GM21447 (cell line): ENCODE measurements around the gene FAM171A1.

Experiments
- ATAC-seq: cut with Tn5 transposase; IDR thresholded peaks from one replicate; pipeline ENCODE4 v1.9.1; 2021; ENCODE audit not compliant: unreplicated experiment

The FAM171A1 gene

DNA sequence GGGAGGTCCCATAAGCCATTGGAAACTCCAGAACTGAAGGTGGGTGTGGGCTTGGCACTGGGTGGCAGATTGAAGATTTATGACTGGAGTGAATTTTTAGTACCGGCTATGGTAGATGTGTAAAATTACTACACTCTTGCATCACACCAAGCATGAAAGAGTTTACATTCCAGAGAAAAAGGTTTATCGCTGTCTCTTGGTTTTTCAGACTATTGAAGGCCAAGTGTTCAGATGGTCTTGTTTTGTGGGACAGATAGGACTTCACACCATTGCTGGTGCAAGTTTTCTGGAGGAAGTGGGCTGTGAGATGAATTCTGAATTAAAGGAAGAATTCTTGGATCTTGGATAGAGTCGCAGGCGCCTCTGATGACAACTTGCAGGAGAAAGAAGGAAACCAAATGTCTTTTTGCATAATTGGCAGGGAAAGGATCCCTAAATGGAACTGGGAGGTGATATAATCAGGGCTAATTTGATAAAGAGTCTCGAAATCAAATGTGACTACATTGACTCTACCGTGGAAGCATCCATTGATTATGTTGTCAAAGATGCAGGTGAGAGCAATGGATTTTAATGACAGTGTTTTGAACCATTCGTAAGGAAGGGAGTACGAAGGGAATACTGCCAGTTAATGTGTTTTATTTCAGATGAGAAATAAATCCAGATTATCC lies 188.4 kb downstream of the FAM171A1 start:
- no peak for ATAC-seq

DNA sequence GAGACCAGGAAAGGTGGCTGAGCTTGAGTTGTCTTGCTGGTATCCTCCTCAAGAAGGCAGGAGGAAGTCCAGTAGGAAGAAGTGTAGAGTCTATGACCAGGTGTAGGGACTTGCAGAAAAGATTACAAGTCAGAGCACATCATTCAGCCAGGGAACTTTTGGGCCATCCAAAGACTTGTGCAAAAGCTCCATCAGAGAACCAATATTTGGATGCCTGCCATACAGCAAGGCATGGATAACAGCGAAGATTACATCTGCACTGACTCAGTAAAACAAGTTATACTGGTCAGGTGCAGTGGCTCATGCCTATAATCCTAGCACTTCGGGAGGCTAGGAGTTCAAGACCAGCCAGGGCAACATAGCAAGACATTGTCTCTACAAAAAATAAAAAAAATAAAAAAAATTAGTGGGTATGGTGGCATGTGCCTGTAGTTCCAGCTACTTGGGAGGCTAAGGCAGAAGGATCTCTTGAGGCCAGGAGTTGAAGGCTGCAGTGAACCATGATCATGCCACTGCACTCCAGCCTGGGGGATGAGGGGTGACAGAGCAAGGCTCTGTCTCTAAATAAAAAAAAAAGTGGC lies 189.4 kb downstream of the FAM171A1 start:
- ATAC-seq: no peak

DNA sequence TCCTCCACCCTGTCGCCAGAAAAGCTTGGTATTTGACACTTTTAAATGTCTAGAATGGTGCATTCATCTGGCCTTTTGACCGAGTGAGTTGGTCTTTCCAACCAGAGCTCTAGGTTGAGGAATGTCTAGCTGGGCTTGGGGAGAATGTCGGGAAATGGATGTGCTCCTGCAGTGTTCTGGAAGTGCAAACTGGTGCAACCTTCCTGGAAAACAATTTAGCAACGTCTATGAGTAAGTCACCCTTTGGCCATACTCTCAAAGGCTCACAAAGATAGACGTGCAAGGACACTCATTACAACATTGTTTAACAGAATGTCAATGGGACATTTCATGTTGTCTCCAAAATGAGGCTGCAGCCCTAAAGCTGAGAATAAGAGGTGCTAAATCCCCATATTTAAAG lies 190.4 kb downstream of the FAM171A1 start:
- ATAC-seq: no peak

DNA sequence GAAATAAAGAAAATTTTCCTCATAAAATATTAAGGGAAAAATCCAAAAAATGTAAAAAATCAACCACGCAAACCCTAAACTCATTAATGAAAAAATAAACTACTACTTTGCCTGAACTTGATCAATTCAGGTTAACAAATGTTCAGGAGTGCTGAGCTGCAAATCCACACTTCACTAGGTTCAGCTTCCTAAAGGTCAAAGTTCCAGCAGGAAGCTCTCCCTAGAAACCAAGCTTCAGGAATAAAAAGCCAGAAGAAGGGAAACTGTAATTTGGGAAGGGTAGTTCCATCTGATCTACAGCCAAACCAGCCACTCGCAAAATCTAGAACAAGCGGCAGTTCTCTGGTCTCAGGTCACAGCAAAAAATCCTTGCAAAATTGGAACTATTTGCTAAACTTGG lies 194.8 kb downstream of the FAM171A1 start:
- ATAC-seq: no peak

DNA sequence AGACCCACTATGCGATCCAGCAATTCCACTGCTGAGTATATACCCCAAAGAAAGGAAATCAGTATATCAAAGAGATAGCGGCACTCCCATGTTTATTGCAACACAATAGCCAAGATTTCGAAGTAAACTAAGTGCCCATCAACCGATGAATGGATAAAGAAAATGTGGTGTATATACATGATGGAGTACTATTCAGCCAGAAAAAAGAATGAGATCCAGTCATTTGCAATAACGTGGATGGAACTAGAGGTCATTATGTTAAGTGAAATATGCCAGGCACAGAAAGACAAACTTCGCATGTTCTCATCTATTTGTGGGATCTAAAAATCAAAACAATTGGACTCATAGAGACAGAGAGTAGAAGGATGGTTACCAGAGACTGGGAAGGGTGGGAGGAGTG lies 195.5 kb downstream of the FAM171A1 start:
- no peak for ATAC-seq

DNA sequence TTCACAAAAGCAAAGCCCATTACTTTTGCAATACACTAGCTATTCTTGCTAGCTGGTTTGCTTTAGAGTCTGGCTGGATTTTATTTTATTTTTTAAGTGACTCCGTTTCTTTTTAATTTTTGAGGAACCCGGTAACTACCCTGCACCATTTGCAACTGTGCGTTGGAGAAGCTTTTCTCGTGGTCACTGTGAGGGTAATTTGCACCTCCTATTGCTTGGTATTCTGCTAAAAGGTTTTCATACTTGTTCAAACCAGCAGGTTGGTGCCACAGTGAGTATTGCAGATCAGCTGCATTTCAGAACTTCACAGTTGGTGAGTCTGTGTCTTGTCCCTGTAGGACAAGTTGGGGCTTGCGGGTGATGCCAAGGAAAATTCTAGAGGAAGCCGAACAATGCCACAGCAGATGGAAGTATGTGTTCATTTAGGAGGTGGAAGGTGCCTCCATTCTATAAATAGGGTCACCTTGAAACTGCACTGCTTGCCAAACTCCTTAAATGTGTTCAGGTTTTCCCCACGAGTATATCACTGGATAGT lies 198.7 kb downstream of the FAM171A1 start:
- no peak for ATAC-seq

DNA sequence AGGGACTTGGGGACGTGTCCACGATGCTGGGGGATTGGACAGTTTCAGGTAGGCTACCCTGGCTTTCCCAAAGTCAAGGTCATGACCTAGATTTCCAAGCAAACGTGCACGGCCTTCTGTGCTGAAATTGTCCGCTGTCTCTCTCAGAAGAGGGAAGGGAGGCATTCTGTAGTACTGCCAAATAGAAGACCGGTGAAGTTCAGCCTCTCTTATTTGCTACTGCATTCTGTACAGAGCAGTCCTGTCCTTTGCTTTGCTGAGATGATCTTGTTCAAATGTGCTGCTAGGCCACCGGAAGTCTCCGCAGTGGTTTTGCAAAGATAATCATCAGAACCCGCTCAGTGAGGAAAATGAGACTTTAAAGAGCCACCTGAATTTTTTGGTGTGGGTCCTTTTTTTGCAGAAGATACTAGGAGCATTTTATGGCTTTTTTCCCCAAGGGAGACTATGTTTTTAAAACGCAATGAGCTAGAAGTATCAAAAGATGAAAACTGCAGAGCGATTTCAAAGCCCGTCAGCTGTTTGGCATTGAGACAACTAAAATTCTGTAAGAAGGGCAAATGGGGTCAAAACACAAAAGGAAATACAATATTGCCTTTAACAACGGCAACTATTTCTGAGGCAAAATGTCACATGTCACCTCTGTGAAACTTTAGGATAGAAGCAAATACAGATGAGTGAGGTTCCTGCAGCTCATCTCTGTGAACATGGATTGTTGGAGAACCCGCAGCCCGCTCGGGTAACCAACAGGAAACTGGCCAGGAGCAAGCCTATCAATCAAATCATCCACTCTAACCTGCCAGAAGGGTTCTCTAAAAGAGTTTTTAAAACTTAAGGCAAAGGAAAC lies 201.3 kb downstream of the FAM171A1 start:
- no peak for ATAC-seq

DNA sequence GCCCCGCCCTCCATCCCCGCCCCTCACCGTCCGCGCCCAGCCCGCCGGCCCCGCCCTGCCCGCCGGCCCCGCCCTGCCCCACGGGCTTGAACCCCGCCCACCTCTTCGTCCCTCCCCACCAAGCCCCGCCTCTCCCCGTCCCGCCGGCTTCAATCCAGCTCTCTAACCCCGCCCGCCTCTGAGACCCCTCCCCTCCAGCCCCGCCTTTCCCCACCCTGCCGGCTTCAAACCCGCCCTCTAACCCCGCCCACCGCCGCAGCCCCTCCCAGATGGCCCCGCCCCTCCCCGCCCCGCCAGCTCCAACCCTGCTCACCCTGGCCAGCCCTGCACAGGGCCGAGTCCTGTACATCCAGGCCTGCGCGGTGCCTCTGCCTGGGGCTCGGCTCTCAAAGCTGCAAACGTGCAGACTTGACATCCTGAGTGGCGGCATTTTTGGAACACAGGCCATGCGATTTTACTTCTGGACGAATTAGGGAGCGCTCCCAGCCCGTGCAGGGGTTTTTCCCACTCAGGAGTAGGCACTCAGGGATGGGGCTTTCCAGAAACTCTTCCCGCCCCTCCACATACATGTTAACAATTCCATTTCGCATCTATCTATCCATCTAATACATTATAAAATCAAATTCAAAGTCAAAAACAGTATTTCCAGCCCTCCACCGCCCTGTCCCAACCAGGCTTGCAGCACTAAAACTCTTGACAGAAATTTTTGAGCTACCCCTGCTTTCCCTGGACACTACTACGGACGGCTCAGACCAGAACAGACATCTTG lies 202.1 kb downstream of the FAM171A1 start:
- peak; percentile 39 for ATAC-seq

DNA sequence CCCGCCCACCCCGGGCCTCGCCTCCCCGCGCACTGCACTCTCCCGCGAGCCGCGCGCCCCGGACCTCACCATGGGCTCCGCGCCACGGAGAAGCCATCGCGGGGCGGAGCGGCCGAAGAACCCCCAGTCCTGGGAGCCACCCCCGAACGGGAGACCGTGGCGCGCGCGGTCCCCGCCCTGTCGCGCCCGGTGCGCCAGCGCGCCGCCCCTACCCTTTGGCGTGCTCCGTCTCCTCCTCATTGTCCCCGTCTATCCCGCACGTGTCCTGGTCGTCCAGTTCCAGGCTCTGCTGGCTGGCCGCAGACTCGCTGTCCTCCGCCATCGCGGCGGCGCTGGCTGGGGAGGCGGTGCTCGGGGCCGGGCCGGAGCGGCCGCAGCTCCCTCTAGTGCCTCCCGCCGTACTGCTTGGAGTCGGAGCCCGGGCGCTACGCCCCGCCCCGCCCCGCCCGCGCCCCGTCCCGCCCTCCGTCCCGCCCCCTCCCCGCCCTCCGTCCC lies 202.8 kb downstream of the FAM171A1 start, which contains the start of gene NMT2:
TSS of gene NMT2 (minus strand) at position 403 of the 495 bp plus-strand sequence. CDS start at position 322, 81 bp downstream.
- peak; percentile 84 for ATAC-seq

DNA sequence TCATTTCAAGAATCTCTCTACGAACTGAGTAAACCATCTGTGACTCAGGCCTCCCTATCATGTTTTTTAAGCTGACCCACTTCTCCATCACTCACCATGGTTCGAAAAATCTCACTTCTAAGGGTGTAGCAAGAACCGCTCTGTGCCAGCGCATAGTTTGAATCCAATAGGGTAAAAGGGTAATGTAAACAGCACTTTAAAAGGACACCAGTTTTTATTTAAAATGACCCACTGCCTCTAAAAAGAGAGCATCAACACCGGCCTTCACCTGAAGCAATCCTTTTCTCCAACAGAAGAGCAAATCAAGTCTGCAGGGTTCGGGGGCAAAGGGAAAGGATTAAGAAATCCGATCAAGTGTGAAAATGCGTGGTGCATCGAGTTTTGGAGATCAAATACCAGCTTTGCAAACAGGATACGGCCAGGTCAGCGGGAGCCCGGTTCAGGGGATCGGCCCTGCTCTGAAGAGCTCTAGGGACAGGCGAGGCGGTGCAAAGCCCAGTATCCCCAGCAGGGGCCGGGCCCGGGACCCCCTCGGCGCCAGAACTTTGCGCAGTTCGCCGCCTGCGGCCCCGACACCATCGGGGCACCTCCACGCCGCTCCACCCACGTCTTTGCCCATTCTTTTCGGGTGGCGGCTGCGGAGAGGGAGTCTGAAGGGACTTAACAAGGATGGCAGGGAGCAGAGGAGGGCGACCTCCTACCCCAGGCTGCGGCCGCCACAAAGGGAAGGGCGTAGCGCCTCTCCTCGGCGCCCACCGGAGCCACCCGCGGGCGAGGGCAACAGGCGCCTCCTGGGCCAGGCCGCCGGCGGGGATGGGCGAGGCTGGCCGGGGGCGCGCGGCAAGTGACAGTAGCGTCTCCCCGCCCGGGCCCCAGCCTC lies 203.4 kb downstream of the FAM171A1 start:
- ATAC-seq: peak; percentile 43

DNA sequence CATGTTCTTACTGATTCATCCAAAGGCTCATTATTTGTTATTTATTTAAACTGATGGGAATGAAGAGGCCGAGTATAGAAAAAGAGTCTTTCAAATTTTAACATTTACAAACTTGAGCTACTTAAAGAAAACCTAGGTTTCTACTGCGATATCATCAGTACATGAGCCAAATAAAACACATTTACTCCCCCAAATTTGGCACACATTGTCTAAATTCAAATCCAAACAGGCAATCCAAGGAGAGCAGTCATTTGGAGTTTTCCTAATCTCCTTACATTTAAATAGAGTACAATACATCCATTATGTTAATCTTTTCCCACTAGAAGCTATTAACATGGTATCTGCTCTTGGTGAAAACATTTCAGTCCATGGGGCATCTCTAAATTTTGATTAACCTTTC lies 204.8 kb downstream of the FAM171A1 start:
- no peak for ATAC-seq

DNA sequence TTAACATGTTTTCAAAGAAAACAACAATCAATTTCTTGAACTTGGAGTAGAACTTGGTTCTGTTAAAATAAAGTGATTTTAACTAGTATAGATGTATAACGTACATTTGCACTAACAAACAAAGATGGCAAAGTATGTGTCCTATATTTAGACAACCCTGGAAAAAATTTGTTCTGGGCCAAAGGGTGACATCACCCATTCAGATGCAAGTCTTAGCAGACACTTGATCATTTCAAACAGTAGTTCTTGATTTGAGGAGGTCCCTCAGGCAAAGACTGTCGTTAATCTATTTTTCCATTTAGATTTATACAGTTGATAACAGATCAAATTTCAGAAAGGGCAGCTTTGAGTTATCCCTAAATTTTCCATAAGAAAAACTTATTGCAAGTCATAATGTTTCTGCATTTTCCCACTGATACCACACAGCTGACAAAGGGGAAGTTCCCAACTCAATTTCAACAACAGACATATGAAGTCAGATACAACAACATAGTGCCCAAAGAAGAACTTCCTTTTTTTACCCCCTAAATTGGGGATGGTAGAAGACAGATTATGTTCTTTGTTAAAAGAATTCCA lies 207.7 kb downstream of the FAM171A1 start:
- no peak for ATAC-seq
